HG03432 (cell line): Measurements from ENCODE around the gene TCEAL3.
"Not testable (repeated sequence)": the region's sequence is repeated elsewhere in the genome, so short reads cannot be mapped to it uniquely, and the experiment has no call there.

Experiments used
- ATAC-seq: cut with Tn5 transposase; IDR thresholded peaks from one replicate; pipeline ENCODE4 v1.9.1; 2021; ENCODE audit warnings: mild to moderate bottlenecking, moderate library complexity; ENCODE audit not compliant: unreplicated experiment

The TCEAL3 gene

DNA sequence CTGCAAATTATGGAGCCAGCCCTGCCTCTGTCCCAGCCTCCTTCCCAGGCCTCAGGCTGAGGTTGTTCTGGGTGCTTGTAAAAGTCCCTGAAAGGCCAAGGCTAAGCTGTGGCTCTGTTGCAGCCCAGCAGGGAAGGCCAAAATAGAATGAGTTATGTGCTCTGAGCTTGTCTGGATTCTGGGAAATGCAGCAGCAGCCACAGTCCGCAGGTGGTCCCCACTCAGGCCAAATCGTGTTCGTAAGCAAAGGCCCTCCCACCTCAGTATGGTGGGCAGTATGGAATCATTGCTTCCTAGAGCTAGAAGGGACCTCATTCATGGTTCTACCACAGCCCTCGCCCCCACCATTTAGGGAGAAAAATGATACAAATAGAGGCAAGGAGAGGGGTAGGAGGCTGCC, 16.3 kb downstream of the TCEAL3 start:
- no peak for ATAC-seq

DNA sequence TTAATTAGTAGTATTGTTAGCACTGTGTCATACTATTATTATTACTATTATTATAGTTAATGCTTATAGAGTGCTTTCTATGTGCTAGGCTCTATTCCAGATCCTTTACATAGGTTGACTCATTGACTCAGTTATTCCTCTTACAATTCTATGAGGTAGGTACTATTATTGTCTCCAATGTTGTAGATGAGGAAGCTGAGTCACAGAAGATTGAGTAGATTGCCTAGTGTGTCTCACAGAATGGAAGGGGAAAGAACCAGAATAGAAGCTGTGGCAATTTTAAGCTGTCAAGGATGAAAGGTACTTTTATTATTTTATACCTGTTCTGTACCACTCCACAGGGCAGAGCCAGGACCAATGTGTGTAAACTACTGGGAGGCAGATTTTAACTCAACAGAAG, 19.1 kb downstream of the TCEAL3 start:
- no peak for ATAC-seq

GRCh38 chrX:103628386-103629317, 20.9 kb downstream of the TCEAL3 start, which contains the start of gene TCEAL1:
Gene TCEAL1 (plus strand): TSS chrX:103628975. CDS start chrX:103629917, 942 bp downstream.
- peak; percentile 63 for ATAC-seq

- peak; percentile 56 for ATAC-seq
Observed at GRCh38 chrX:103629318-103630170, 21.8 kb downstream of the TCEAL3 start.

- ATAC-seq: no peak
Observed at GRCh38 chrX:103630171-103630511, 22.4 kb downstream of the TCEAL3 start.

GRCh38 chrX:103631145-103631544, 23.4 kb downstream of the TCEAL3 start:
- ATAC-seq: no peak

GRCh38 chrX:103635436-103635835, 27.7 kb downstream of the TCEAL3 start:
- ATAC-seq: no peak

GRCh38 chrX:103637604-103638338, 30.0 kb downstream of the TCEAL3 start:
- ATAC-seq: no peak

GRCh38 chrX:103638479-103639346, 30.9 kb downstream of the TCEAL3 start:
- not testable (repeated sequence) for ATAC-seq

- no peak for ATAC-seq
Observed at GRCh38 chrX:103640401-103641155, 32.8 kb downstream of the TCEAL3 start.

- ATAC-seq: no peak
Observed at GRCh38 chrX:103644125-103644524, 36.4 kb downstream of the TCEAL3 start.

GRCh38 chrX:103647630-103648029, 39.9 kb downstream of the TCEAL3 start:
- ATAC-seq: no peak

DNA sequence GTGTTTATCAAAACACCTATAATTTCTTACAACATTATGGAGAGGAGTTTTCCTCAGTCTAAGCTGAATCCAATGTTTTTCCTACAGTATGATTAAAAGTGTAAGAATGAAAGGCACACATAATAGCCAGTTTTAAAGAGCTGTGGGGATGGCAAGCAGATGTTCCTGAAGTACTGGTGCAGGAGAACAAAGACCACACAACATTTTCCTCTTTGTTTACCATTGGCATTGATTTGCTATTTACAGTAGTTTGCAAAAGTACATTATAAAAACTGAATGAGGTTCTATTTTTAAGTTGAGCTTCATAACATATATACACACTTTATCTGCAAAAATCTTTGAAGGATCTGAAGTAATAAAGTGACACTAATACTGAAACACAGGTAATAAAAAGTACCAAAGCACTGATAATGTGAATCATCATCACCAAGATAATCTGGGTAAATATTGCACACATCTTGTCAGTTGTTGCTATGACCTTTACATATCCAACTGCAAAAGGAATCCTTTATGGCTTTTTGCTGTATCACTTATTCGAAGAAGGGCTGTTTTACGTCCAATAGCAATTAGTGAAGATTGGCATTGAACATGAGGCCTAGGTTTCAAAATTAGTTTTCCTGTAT, 43.5 kb downstream of the TCEAL3 start:
- no peak for ATAC-seq

- ATAC-seq: not testable (repeated sequence)
Observed at GRCh38 chrX:103655230-103656000, 47.7 kb downstream of the TCEAL3 start.

DNA sequence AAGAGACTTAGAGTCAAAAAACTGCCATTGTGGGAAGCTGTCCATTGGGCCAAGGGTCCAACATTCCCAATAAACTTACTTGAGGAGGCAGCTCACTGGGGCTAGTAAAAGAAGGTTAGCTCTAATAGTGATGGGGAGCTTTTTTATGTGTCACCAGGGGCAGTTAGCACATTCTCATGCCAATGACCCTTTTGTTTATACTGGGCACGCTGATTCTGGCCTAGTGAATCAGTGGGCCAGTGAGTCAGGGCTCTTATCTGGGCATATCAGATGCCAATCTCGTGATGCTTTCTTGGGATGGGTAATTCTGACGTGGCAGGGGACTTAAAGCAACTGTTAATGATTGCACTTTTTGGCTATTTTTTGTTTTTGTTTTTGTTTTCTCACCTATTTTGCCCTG, 48.9 kb downstream of the TCEAL3 start:
- no peak for ATAC-seq

DNA sequence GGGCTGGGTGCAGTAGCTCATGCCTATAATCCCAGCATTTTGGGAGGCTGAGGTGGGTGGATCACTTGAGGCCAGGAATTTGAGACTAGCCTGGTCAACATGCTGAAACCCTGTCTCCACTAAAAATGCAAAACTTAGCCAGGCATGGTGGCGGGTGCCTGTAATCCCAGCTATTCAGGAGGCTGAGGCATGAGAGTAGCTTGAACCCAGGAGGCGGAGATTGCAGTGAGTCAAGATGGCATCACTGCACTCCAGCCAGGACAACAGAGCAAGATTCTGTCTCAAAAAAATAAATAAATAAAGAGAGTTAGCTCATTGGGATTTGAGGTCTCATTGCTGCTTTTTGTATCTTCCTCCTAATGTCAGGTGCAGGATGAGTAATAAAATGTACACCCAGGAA, 49.3 kb downstream of the TCEAL3 start:
- not testable (repeated sequence) for ATAC-seq

- no peak for ATAC-seq
Observed at GRCh38 chrX:103658681-103659433, 51.1 kb downstream of the TCEAL3 start.
